IPS-11a (cell line): Measurements from ENCODE around the gene TOP3A.

Source experiments
- H3K4me3 ChIP-seq: one replicate; pipeline ENCODE4 v1.5.1; 2013; ENCODE audit warnings: low read depth, low read length, control low read depth

Gene TOP3A

DNA sequence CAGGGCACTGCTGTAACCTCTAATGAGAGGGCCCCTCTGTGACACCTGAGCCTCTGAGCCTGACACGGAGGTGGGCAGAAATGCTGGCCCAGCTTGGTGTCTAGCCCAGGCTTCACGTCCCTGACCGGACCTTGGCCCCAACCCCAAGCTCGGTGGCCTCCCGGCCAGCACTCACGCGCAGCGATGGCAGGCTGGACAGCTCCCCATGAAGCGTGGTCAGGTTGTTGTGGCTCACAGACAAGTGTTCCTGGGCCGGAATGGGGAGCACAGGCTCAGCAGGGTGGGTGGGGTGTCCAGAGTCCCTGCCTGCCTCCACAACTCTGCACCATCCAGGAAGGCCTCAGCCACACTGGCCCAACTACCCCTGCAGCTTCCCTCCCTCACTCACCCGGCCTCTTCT lies 58.4 kb downstream of the TOP3A start:
- no peak overlapping the region for H3K4me3 ChIP-seq

GRCh38 chr17:18254888-18255649 lies 59.7 kb downstream of the TOP3A start:
- H3K4me3 ChIP-seq = no peak overlapping the region

DNA sequence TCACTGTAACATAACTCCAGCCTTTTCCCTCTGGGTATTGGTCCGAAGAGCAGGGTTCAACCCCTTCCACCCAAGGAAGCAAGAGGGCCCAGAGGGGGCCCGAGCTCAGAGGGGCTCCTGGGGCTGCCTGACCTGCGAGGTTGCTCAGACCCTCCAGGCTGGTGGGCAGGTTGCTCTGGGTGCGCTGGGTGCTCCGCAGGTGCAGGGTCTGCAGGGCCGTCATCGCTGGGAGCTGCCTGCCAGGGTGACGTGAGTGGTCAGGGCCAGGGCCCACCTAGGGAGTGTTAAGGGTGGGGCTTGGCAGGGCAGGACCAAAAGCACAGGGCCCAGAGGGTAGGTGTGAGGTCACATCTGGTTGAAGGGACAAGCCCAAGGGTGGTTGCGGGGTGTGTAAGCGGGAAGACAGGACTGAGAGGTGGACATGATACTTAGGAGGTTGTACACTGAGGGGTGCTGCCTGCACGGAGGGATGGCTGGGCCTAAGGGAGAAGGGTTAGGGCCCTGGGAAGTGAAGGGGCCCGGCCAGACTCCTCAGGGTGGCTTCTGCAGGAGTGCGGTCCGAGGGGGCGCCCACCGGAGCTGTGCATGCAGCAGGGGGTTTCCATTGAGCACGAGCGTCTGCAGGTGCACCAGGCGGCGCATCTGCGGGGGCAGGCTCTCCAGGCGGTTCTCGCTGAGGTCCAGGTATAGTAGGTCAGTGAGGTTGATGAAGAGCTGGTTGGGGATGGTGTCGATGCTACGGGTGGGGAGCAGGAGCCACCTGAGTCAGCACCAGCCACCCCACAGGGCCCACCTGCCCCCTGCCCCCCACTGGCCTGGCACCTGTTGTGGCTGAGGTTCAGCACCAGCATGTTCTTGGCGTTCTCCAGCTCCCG lies 60.6 kb downstream of the TOP3A start:
- H3K4me3 ChIP-seq = no peak overlapping the region

DNA sequence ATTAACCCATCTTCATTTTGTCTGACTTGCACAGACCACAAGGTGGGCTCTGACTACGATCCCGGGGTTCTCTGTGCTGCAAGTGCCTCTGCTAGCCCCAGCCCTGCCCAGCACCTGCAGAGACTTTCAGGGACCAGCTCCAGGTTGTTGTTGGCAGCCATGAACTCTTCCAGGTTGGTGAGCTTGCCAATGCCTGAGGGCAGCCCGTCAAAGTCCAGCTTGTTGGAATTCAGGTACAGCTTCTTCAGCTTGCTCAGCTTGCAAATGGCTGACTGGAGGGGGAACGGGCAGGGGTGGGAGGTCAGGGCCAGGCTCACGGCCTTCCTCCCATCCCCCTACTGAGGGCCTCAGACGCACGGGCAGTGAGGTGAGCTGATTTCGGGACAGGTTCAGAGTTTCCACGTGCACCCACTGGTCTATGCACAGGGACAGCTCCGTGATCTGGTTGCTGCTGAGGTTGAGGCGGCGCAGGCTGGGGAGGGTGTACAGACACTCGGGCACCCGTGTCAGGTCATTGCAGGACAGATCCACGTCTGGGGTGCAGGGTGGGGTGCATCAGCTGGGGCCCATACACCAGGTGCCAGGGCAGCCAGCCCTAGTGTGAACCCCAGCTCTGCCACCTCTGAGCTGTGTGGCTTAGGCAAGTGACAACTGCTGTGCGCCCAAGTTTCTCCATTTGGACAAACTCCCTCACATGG lies 61.5 kb downstream of the TOP3A start:
- no peak overlapping the region for H3K4me3 ChIP-seq

DNA sequence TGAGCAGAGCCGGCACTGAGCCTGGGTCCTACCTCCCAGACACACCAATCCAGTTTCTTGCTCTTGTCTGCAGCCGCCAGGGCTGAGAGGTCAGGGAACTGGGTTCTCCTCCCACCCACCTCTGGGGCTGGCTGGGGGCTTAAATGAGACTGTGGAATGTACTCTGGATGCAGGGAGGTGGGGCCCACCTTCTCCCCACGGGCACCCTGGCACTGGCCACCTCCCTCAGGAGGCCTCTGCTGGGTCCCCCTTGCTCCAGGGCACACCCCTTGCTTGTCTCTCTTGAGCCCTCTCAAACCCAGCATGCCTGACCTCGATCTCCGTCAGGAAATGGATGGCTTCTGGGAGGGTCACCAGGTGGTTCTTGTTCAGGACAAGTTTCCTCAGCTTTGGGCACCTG lies 62.6 kb downstream of the TOP3A start:
- no peak overlapping the region for H3K4me3 ChIP-seq

DNA sequence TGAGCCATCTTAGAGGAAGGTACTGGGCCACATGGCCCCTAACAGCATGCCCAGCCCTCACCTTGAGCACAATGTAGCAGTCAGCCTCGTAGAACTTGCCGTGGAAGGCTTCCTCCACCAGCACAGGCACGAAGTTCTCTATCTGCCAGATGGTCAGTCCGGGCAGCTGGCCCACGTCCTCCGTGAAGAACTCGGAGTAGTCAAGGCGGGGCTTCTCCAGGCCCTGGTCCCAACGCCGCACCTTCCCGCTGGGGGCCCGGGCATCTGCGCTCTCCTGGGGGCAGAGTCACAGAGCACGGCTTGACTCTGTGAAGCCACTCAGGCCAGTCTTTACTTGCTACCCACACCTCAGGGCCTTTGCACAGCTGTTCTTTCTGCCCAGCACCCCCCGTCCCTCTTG lies 63.6 kb downstream of the TOP3A start:
- H3K4me3 ChIP-seq = no peak overlapping the region

DNA sequence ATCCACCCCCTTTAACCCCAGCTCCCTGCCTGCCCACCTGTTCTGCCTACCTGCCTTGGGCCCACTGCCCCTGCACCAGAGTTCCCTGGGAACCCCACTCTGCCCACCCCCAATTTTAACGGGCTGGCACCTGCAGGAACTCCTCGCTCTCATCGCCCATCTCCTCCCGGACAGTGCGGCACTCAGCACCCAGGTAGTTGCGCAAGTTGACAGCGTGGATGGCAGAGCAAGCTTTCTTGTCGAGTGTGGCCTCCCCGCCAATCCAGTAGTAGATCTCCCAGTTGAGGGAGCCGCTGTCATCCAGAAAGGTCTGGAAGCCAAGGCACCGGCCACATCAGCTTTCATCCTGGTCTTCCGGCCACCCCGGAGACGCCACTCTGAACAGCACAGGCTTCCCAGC lies 64.1 kb downstream of the TOP3A start:
- no peak overlapping the region for H3K4me3 ChIP-seq

DNA sequence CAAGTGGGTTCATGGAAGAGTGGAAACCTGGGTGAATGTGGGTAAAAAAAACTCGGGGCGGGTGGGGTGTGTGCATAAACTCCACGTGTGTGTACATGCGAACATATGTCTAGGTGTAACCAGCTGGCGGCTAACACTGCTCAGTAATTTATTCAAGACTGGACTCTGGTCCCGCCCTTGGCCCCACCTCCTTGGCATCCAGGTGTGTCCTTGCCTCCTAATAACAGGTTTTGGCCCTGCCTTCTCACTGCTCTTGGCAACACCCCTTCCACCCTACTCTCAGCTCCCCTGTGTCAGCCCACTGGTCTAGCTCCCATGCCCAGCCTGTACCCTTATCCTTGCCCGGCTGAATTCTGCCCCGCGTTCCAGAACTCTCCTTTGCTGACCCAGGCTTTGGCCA lies 64.5 kb downstream of the TOP3A start:
- H3K4me3 ChIP-seq = no peak overlapping the region

- no peak overlapping the region for H3K4me3 ChIP-seq
These were observed 66.0 kb downstream of the TOP3A start for GRCh38 chr17:18248811-18249210.

DNA sequence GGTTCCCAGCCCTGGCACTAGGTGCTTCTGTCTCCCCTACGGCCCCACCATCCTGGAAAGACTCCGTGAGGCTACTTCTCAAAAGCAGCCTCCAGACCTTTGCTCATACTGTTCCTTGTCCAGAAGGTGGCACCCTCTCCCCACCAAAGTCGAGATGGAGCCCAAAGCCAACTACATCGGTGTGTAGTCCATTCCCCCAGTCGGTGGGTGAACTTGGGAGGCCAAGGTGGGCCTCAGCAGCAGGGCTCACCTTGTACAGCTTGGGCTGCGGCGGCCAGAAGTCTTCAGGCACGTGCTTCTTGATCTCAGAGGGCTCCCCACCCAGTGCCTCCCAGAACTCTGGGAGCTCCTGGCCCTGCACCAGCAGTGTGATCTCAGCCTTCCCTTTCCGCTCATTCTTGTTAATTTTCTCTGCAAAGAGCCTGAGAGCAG lies 66.5 kb downstream of the TOP3A start:
- H3K4me3 ChIP-seq = no peak overlapping the region

GRCh38 chr17:18247613-18248001 lies 67.2 kb downstream of the TOP3A start:
- no peak overlapping the region for H3K4me3 ChIP-seq

DNA sequence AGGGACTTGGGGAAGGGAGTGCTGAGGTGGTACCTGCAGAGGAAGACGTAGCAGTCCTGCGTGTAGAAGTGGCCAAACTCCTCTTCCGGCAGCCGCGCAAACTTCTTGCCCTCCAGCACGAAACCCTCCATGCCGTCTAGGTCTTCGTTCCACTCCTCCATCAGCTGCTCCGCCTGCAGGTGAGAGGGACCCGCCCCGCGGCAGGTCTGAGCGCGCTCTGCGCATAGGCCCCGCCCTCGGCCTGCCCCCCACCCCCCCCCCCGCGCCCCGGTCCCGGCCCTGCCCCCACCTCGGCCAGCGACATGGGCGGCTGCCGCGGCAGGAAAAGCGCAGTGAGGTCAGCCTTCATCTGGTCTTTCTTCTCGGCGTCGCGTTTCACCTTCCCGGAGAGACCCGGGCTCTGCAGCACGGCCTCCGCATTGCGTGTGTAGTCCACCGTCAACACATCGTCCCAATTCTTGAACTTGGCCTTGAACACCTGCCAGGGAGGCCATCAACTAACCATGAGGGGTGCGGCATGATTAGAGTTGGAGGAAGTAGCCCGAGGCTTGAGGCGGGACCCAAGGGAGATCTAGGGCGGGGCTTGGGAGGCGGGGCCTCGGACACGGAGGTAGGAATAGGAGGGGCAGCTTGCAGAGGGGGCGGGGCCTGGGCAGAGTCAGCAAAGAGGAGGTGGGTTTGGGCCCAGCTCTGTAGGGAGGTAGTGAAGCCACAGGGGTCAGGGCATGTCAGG lies 67.7 kb downstream of the TOP3A start:
- H3K4me3 ChIP-seq = peak overlapping the region; percentile 34

GRCh38 chr17:18246109-18246725 lies 68.6 kb downstream of the TOP3A start:
- H3K4me3 ChIP-seq = peak overlapping the region; percentile 13

DNA sequence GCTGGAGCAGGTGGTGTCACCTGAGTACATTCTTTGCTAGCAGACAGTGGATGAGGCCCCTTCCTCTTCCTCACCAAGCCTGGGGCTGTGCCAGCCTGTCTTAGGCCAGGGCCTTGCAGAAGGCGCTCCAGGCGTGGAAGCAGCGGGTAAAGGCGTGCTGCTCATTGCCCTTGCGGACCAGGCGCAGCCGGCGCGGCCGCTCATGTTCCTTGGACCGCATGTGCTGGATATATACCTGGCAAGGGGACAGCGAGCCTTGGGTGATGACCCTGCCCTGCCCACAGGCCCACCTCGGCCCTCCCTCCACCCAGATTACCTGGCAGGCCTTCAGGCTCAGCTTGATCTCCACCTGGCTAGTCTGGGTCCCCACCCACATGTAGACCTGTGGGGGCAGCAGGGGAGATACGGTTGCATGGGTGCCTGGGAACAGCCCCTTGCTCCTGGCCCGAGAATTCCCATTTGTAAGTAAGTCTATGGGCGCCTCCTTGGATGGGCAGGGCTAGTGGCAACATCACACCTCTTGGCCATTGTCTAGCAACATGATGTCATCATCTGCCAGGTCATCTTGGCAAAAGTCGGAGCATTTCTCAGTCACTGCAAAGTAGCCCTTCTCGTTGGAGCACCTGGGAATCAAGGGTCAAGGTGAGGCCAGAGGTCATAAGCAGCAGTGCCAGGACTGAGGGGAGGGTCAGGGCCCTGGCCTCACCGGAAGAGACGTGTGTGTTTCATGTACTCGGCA lies 69.6 kb downstream of the TOP3A start:
- no peak overlapping the region for H3K4me3 ChIP-seq

- H3K4me3 ChIP-seq = no peak overlapping the region
These were observed 73.4 kb downstream of the TOP3A start for GRCh38 chr17:18241229-18241871.

GRCh38 chr17:18240449-18240848 lies 74.3 kb downstream of the TOP3A start:
- H3K4me3 ChIP-seq = no peak overlapping the region

DNA sequence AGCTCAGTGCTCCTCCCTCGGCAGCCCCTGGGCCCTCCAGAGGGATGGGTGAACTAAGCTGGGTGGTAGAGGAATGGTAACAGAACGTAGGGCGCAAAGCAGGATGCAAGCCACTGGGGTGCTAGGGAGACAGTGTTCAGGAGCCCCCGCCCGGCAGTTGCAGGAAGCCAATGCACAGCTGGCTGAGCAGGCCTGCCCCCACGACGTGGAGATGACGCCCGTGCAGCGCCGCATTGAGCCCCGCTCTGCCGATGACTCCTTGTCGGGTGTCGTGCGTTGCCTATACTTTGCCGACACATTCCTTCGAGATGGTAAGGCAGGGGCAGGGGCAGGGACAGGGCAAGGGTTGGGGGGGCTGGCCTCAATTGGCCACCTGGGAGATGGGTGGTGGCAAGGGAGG lies 76.5 kb downstream of the TOP3A start:
- H3K4me3 ChIP-seq = no peak overlapping the region

GRCh38 chr17:18237461-18237860 lies 77.3 kb downstream of the TOP3A start:
- no peak overlapping the region for H3K4me3 ChIP-seq

GRCh38 chr17:18236494-18236893 lies 78.3 kb downstream of the TOP3A start:
- H3K4me3 ChIP-seq = no peak overlapping the region
